Measurements from ENCODE around the gene FAM111B.
"Not testable (repeated sequence)": the region's sequence is repeated elsewhere in the genome, so short reads cannot be mapped to it uniquely, and the experiment has no call there.

The FAM111B gene

GRCh38 chr11:59117774-59118173 lies 10.7 kb downstream of the FAM111B start:
- in situ Hi-C loops (cut with MboI; ENCODE audit: low pct_unique_long_range_greater_than_20kb, low sequenced_read_pairs, unreplicated experiment) = no loop called here
- no peak for DNase-seq (ENCODE audit: low spot score)
- TF ChIP-seq, protein P1, sequence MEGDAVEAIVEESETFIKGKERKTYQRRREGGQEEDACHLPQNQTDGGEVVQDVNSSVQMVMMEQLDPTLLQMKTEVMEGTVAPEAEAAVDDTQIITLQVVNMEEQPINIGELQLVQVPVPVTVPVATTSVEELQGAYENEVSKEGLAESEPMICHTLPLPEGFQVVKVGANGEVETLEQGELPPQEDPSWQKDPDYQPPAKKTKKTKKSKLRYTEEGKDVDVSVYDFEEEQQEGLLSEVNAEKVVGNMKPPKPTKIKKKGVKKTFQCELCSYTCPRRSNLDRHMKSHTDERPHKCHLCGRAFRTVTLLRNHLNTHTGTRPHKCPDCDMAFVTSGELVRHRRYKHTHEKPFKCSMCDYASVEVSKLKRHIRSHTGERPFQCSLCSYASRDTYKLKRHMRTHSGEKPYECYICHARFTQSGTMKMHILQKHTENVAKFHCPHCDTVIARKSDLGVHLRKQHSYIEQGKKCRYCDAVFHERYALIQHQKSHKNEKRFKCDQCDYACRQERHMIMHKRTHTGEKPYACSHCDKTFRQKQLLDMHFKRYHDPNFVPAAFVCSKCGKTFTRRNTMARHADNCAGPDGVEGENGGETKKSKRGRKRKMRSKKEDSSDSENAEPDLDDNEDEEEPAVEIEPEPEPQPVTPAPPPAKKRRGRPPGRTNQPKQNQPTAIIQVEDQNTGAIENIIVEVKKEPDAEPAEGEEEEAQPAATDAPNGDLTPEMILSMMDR (IDR thresholded peaks at IDR 0.05; ENCODE audit: extremely low read depth, insufficient read depth, missing control alignments) = no peak

GRCh38 chr11:59119826-59120225 lies 12.8 kb downstream of the FAM111B start:
- no peak for DNase-seq (ENCODE audit: low spot score)
- in situ Hi-C loops (cut with MboI; ENCODE audit: low pct_unique_long_range_greater_than_20kb, low sequenced_read_pairs, unreplicated experiment) = no loop called here
- TF ChIP-seq, protein P1 (IDR thresholded peaks at IDR 0.05; ENCODE audit: extremely low read depth, insufficient read depth, missing control alignments) = no peak

DNA sequence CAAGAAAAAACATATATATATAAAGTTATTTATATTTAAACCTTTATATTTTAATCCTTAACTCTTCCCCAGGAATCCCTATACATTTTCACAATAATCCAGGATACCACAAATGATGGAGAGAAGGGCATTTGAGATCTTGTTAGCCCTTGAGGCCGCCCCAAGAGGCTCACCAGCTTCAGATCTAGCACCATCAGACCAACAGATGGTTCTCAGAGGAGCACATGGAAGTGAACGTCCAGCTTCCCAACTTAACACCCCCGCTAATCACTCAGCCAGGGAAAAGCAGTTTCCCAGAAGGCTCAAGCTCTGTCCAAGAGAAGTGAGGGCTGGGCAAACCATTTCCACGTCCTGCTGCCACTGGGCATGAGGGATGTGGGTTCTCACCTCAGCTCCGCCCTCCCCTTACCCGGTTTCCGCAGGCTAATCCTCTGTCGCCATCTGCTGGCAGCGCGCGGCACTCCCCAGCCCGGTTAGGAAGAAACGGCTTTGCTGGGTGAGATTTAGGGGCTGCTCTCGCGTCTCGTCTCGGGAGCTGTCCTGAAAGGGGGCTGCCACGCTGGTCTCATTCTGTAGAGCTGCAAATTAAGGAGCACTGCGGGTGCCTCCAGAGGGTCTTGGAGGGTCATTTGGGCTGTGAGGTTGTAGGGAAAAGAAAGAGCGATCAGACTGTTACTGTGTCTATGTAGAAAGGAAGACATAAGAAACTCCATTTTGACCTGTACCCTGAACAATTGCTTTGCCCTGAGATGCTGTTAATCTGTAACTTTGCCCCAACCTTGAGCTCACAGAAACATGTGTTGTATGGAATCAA lies 28.8 kb downstream of the FAM111B start:
- in situ Hi-C loops (cut with MboI; ENCODE audit: low pct_unique_long_range_greater_than_20kb, low sequenced_read_pairs, unreplicated experiment) = loop anchor here (25.0 kb wide), 1 partner anchor 474 kb away; no protein-coding TSS in a partner anchor
- peak; percentile 78 for DNase-seq (ENCODE audit: low spot score)
- TF ChIP-seq, protein P1 (IDR thresholded peaks at IDR 0.05; ENCODE audit: extremely low read depth, insufficient read depth, missing control alignments) = peak; percentile 99

DNA sequence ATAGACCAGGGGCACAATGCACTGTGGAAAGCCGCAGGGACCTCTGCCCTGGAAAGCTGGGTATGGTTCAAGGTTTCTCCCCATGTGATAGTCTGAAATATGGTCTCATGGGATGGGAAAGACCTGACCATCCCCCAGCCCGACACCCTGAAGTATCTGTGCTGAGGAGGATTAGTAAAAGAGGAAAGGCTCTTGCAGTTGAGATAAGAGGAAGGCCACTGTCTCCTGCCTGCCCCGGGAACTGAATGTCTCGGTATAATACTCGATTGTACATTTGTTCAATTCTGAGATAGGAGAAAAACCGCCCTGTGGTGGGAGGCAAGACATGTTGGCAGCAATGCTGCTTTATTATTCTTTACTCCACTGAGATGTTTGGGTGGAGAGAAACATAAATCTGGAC lies 29.5 kb downstream of the FAM111B start:
- DNase-seq (ENCODE audit: low spot score) = not testable (repeated sequence)
- in situ Hi-C loops (cut with MboI; ENCODE audit: low pct_unique_long_range_greater_than_20kb, low sequenced_read_pairs, unreplicated experiment) = loop anchor here (25.0 kb wide), 1 partner anchor 474 kb away; no protein-coding TSS in a partner anchor

DNA sequence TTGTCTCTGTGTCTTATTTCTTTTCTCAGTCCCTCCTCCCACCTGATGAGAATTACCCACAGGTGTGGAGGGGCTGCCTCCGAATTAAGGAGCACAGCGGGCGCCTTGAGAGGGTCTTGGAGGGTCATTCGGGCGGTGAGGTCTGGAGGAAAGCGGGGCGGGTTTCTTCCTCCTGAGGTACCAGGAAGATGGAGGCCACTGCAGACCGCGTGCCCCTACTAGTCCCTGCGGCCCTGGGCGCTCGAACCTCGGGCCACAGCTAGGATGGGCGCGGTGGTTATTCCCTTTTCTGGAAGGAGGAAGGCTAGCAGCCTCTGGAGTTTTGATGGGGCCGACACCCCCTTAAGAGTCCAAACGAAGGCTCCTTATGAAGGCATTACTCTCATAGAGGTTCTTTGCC lies 30.2 kb downstream of the FAM111B start:
- in situ Hi-C loops (cut with MboI; ENCODE audit: low pct_unique_long_range_greater_than_20kb, low sequenced_read_pairs, unreplicated experiment) = loop anchor here (25.0 kb wide), 1 partner anchor 475 kb away; no protein-coding TSS in a partner anchor
- TF ChIP-seq, protein P1 (IDR thresholded peaks at IDR 0.05; ENCODE audit: extremely low read depth, insufficient read depth, missing control alignments) = no peak
- no peak for DNase-seq (ENCODE audit: low spot score)

- DNase-seq (ENCODE audit: low spot score) = no peak
- in situ Hi-C loops (cut with MboI; ENCODE audit: low pct_unique_long_range_greater_than_20kb, low sequenced_read_pairs, unreplicated experiment) = loop anchor here (25.0 kb wide), 1 partner anchor 476 kb away; no protein-coding TSS in a partner anchor
- TF ChIP-seq, protein P1 (IDR thresholded peaks at IDR 0.05; ENCODE audit: extremely low read depth, insufficient read depth, missing control alignments) = no peak
Measured at GRCh38 chr11:59138643-59139042, 31.6 kb downstream of the FAM111B start.

DNA sequence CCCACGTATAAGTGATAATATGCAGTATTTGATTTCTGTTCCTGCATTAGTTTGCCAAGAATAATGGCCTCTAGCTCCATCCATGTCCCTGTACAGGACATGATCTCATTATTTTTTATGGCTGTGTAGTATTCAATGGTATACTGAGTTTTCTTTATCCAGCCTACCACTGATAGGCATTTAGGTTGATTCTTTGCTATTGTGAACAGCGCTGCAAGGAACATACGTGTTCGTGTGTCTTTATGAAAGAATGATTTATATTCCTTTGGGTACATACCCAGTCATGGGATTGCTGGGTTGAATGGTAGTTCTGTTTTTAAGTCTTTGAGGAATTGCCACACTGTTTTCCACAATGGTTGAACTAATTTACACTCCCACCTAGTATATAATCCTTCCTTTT lies 34.2 kb downstream of the FAM111B start:
- no peak for DNase-seq (ENCODE audit: low spot score)
- in situ Hi-C loops (cut with MboI; ENCODE audit: low pct_unique_long_range_greater_than_20kb, low sequenced_read_pairs, unreplicated experiment) = loop anchor here (25.0 kb wide), 1 partner anchor 479 kb away; no protein-coding TSS in a partner anchor
- TF ChIP-seq, protein P1 (IDR thresholded peaks at IDR 0.05; ENCODE audit: extremely low read depth, insufficient read depth, missing control alignments) = no peak

All from GM13977 (cell line).